Keratinocyte (primary cell): ENCODE data around the gene CYFIP1.

Experiments
- CTCF ChIP-seq, 3 experiments: IDR thresholded peaks in 1 of 3; conservative IDR thresholded peaks in 1 of 3; optimal IDR thresholded peaks in 1 of 3; 2 replicates in 2 of 3; 3 replicates in 1 of 3; pipeline versions ENCODE3 to v1.5.1; 2011; ENCODE audit warnings: low read length in 3 of 3, mild to moderate bottlenecking in 3 of 3, moderate library complexity in 2 of 3, control low read depth in 1 of 3, inconsistent platforms in 1 of 3; ENCODE audit not compliant: insufficient read depth in 2 of 3; ENCODE audit errors: extremely low read depth in 1 of 3
- EZH2 ChIP-seq: IDR thresholded peaks from one replicate; pipeline ENCODE4 v1.6.1; 2012; ENCODE audit warnings: inconsistent platforms, mild to moderate bottlenecking, low read length, moderate library complexity

DNA sequence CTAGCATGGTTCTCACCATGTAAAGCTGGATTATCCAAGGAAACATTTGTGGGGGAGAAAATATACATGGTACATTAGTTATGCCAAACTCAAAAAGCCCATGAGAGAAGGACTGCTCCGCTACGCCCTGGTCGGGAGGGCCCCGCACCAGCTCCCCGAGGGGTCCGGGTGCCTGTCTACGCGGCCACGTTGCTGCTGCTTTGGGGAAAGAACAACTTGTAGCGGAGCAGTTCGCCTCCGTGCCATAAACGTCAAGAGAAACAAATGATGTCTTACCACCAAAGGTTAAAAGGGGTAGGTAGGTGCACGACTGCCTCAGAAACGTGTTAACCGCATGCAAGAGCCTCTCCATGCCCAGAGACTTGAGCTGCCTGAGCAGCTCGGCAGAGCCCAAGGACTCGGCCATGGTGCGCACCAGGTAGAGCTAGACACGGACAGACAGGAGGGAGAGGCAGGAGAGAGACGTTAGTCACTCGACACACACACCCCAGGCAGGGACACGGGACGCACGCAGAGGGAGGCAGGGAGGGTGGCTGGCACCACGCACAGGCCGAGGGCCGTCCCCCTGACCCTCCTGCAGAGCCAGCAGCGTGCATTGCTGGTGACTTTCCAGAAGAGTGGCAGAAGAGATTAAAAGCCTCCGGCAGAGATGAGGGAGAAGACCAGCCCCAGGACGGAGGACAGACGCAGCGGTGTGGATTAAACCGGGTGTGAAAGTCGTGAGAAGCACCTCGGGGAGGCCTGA lies 63.4 kb downstream of the CYFIP1 start:
- no peak for TF ChIP-seq CTCF (optimal IDR thresholded peaks at IDR 0.05 in 1 of 3, IDR thresholded peaks at IDR 0.05 in 1 of 3, conservative IDR thresholded peaks at IDR 0.05 in 1 of 3; ENCODE audit: extremely low read depth in 1 of 3, insufficient read depth in 2 of 3, low read length in 3 of 3)
- TF ChIP-seq EZH2: no peak
